Omental fat pad (tissue), 4 donors: Measurements from ENCODE around the gene TTC7B. TPM values are rescaled to one million over a fixed set of nuclear protein-coding genes. Genes with fewer than 3 reads are reported as not detected.

ENCODE experiments used
- ATAC-seq: fragments of 150-250 bp; one replicate; pipeline ENCODE4 v1.9.1; 2016; ENCODE audit warnings: mild to moderate bottlenecking, moderate library complexity; ENCODE audit not compliant: low FRiP score
- DNase-seq: peaks from one replicate; pipeline ENCODE4 v3.0.0-alpha.2; 2019; ENCODE audit warnings: low spot score
- total RNA-seq, 4 donors: library from RNA; depleted of rRNA; stranded (reverse); fragments of >200 nt; gene quantifications; one replicate each; pipeline ENCODE4 v1.1.0, GENCODE V29; 2016
- TF ChIP-seq, protein P1 (sequence below), 3 donors: fragments of 450-650 bp; IDR thresholded peaks; one replicate each; pipeline ENCODE4 v1.5.1; 2016 to 2017; ENCODE audit warnings: antibody characterized with exemption in 3 of 3, mild to moderate bottlenecking in 3 of 3, moderate library complexity in 2 of 3

The TTC7B gene
- total RNA-seq, 4 donors from 2014 or later: 31.9 to 56.3 (median 38.4) TPM

DNA sequence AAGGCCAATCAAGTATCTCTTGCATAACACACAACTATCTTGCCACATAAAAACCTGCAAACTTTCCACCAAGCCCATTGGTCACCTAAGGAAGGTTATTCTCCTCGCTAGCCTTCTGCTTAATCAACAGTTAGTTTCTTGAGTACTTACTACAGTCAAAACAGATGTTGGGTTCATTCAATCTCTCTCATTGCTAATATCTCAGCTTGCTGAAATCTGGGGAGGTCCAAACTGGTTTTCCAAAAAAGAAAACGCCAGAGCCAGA, 74.6 kb downstream of the TTC7B start:
- no peak for ATAC-seq
- TF ChIP-seq, protein P1, sequence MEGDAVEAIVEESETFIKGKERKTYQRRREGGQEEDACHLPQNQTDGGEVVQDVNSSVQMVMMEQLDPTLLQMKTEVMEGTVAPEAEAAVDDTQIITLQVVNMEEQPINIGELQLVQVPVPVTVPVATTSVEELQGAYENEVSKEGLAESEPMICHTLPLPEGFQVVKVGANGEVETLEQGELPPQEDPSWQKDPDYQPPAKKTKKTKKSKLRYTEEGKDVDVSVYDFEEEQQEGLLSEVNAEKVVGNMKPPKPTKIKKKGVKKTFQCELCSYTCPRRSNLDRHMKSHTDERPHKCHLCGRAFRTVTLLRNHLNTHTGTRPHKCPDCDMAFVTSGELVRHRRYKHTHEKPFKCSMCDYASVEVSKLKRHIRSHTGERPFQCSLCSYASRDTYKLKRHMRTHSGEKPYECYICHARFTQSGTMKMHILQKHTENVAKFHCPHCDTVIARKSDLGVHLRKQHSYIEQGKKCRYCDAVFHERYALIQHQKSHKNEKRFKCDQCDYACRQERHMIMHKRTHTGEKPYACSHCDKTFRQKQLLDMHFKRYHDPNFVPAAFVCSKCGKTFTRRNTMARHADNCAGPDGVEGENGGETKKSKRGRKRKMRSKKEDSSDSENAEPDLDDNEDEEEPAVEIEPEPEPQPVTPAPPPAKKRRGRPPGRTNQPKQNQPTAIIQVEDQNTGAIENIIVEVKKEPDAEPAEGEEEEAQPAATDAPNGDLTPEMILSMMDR (IDR thresholded peaks at IDR 0.05): no peak
- no peak for DNase-seq

GRCh38 chr14:90740946-90741681, 75.1 kb downstream of the TTC7B start:
- TF ChIP-seq, protein P1 (IDR thresholded peaks at IDR 0.05): no peak
- DNase-seq: no peak
- ATAC-seq: no peak

DNA sequence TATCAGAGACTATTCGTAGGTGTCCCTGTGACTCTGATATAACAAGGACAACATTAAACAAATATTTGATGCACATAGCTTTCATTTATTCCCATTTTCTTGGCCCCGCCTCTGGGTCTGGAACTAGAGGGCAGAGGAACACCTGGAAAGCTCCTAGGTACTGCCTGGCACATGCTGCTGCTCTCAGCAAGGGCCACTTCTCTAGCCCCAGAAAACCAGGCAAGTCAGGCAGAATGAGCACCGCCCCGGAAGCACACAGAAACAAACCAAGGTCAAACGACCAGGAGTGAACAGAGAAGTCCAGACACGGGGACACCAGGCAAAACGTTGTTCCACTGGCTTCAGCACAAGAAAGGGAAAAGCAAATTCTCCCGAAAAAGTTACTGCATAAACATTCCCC, 76.1 kb downstream of the TTC7B start:
- ATAC-seq (no peak), DNase-seq (no peak)
- TF ChIP-seq, protein P1 (IDR thresholded peaks at IDR 0.05): no peak

GRCh38 chr14:90739318-90740068, 76.7 kb downstream of the TTC7B start:
- no peak for DNase-seq
- ATAC-seq: no peak
- TF ChIP-seq, protein P1 (IDR thresholded peaks at IDR 0.05): no peak

DNA sequence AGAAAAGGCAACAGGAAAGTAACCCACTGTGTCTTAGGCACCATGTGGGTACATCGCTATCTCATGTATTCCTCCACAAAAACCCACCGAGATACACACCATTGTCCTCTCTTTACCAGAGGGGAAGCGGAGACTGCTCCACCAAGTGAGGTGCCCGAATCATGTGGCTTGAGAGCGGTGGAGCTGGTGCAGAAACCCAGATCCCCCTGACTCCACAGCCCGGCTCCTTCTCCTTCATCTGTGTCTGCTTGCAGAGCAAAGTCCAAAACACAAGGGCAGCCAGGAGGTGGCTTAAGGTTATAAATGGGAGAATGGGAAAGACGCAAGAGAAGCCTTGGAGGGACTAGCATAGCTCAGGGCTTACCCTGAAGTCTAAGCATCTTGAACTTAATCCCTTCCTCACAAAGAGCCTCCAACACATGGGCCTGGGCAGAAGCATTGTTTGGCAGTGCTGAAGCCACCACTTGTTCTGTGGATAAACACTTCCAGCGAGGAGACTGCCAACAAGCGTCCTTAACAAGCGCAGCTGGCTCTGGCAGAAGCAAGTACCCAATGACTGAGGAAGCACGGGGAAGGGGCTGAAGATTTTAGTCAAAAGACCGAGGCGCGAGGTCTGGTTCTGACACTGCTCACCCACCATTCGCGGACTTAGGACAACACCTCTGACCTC, 83.0 kb downstream of the TTC7B start:
- ATAC-seq: no peak
- TF ChIP-seq, protein P1 (IDR thresholded peaks at IDR 0.05): no peak

DNA sequence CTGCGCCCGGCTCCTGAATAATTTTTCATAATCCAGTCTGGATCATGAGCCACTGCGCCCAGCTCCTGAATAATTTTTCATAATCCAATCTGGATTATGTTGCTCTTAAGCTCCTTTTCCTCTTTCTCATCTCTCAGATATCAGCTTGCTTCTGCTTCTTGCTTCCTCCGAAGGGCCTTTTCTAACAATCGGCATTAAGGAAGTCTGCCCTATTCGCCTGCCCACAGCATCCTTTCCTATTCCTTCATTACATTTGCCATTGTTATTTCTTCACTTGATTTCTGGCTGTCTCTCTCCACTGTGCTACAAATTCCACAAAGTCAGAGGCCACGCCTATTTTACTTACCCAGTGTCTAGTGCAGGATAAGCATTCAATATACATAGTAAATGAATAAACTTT, 83.5 kb downstream of the TTC7B start:
- TF ChIP-seq, protein P1 (IDR thresholded peaks at IDR 0.05): no peak
- DNase-seq: no peak
- ATAC-seq: no peak

More for the DNA sequence above, 83.0 kb downstream of the TTC7B start:
- DNase-seq: no peak
